Stimulated activated naive CD4-positive, alpha-beta T cell treated with Interleukin-2 at 50 U/mL for 16 hours (primary cell): ENCODE measurements around the gene SCAF8.
"Not testable (repeated sequence)": the region's sequence is repeated elsewhere in the genome, so short reads cannot be mapped to it uniquely, and the experiment has no call there.

Experiments
- DNase-seq: peaks from one replicate; lab custom pipeline; 2025; lab: John Stamatoyannopoulos, UW

SCAF8 gene

DNA sequence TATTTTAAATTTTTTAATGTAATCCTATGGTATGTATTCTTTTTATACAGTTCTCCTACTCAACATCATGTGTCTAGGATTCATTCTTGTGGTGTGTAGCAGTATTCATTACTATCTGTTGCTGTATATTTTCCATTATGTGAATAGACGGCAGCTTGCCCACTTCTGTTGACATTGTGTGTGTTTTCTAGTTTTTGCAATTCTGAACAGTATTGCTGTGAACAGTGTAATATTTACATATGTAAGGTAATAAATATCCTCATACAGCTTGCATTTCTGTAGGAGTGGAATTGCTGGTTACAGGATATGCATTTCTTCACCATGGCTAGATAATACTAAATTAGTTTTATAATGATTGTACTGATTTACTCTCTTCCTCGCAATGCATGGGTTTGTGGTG, 51.9 kb downstream of the SCAF8 start:
- DNase-seq: no peak

DNA sequence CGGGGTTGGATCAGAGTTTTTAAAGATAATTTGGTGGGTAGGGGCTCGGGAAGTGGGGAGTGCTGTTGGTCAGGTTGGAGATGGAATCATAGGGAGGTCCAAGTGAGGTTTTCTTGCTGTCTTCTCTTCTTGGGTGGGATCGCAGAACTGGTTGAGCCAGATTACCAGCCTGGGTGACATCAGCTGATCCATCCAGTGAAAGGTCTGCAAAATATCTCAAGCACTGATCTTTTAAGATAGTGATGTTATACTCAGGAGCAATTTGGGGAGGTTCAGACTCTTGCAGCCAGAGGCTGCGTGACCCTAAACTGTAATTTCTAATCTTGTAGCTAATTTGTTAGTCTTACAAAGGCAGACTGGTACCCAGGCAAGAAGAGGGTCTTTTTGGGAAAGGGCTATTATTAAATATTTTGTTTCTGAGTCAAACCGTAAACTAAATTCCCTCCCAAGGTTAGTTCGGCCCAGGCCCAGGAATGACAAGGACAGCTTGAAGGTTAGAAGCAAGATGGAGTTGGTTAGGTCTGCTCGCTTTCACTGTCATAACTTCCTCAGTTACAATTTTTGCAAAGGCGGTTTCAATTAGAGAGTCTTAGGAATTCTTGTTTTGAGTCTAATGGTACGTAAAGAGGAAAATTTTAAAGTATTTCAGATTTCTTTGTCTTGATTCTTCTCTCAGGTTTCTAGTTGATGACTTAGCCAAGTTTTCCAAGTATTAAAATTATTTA, 53.1 kb downstream of the SCAF8 start:
- DNase-seq: no peak

DNA sequence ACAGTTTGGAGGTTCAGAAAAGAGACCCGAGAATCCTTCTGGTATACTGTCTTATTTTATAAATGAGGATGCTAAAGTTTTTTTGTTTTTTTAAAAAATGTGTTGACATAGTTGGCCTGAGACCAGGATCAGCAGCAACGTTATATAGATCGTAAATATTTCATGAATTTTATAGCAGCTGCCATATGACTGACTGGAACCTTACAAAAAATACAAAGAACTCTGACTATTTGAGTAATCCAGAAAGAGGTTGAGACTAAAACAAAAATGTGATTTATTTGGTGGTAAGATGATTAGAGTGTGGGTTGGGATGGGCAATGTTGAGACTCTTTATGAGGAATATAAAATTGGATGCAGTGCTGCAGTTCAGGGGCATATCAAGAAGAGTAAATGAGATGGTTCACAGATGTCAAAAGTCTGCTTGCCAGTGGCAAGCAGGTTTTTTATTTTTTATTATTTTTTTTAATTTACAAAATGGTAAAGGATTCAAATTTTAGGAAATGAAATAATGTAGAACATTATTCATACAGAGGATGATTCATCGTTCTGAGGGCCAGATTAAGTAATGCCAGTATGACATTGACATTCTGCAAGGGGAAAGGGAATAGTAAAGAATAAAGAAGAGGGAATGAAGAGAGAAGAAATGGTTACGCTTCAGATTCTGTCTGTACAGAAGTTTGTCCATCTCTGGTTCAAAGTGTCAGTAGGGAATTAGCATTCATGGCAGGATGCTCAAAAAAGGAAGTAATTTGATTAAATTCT, 58.5 kb downstream of the SCAF8 start:
- no peak for DNase-seq

DNA sequence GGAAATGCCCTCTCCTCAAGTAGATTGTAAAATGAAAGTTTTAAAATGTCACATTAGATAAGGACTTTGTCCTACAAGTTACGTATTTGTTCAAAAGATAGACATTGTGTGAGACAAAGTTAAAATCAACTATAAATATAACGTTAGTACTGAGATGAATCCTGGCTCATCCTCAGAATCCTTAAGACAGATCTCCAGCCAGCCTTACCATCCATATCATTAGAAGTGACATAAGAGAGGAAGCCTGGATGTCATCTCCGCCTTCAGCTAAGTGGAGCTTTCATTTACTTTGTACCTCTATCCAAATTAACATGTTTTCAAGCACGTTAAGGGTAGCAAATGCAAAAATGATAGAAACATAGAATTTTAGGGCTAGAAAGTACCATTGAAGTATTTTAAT, 59.1 kb downstream of the SCAF8 start:
- DNase-seq: no peak

DNA sequence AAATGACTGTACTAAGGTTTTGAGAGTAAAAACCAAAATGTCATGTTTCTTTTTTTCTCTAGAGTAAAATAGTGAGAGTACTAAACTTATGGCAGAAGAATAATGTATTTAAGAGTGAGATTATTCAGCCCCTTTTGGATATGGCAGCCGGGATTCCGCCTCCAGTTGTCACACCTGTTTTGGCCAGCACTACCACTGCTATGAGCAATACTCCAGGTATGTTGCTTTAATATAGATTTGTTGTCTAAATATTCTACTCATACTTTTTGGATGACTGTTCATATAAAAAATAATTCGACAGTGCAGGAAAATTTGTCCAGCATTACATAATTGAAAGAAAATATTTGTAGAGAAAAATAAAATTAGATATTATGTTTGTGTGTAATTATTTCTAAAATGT, 59.5 kb downstream of the SCAF8 start:
- no peak for DNase-seq

DNA sequence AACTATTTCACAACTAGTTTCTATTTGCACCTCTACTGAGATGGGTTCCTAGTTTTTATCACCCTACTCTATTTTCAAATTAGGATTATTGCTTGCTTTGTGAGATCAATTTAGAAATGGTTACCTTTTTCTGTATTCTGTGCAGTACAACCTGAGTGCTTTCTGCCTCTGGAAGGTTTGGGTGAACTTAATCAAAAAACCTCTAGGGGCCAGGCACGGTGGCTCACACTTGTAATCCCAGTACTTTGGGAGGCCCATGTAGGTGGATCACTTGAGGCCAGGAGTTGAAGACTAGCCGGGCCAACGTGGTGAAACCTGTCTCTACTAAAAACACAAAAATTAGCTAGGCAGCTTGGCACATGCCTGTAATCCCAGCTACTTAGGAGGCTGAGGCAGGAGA, 63.3 kb downstream of the SCAF8 start:
- no peak for DNase-seq

DNA sequence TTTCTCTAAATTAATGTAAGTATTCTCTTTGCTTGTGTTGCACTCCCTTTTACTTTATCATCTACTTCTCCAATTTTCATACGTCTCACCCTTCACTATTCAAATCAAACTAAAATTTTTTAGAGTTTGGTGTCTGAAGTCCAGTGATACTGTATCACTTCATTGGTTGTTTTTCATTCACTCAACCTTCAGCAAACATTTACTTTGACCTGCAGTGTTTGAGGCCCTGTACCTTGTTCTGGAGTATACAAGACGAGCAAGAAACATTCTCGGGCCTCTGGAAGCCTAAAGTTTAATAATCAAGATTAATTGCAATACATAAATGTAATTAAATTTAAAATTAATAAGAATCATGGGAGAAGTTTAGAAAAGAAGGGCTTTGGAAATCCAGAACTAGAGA, 64.6 kb downstream of the SCAF8 start:
- DNase-seq: no peak

DNA sequence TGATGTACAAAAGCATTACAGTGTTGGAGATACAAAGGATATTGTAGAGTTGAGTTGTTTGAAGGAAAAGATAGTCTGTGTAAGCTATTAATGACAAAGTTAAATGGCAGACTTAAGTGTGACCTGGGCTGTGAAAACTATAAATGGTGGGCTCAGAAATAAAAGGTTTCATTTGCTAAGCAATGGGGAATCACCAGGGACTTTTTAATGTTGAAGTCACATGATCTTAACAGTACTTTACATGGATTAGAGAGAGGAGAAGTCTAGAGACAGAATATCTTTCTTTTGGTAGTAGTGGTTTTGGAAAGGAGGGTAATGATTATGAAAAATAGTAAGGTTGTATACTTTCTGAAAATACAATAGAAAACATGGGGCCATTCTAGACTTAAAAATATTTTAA, 67.1 kb downstream of the SCAF8 start:
- DNase-seq: no peak

DNA sequence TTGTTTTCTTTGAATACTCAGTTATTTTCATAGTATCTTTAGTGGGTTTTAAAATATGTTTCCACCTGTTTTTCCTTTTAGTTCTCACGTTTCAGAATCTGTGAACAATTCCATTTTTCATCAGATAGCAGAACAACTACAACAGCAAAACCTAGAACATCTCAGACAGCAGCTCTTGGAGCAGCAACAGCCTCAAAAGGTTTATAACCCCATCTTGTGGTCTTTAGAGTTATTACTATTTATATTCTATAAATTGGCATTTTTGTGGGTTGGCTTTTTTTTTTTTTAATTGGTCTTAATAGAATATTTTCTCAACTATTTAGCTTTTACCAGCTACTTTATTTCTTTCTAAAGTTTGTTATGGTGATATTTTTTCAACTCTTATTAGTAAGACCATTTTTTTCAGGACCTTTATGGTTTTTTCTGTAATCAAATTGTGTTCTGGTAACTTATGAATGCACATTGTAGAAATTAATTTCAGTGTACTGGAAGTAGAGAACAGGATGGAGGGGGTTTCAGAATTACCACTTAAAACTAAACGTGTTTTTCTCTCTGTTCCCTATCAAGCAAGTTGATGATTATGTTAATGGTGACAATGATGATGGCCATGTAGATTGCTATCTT, 72.2 kb downstream of the SCAF8 start:
- no peak for DNase-seq

DNA sequence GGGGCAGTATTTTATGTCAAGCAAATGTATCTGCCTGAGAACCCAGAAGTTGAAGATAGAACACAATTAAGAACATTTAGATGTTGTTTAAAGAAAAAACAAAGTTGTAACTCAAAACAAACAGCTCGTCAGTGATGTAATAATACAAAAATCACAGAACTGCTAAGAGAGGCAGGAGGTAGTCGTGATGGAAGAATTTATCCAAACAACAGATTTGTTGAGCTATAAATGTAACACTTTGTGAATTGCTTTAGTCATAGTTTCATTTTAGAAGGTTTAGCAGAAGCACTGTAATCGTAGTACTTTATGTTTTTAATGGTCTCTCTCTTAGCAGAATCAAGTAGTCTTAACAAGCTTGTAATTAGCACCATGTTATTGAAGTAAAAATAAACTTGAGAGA, 73.6 kb downstream of the SCAF8 start:
- DNase-seq: no peak

DNA sequence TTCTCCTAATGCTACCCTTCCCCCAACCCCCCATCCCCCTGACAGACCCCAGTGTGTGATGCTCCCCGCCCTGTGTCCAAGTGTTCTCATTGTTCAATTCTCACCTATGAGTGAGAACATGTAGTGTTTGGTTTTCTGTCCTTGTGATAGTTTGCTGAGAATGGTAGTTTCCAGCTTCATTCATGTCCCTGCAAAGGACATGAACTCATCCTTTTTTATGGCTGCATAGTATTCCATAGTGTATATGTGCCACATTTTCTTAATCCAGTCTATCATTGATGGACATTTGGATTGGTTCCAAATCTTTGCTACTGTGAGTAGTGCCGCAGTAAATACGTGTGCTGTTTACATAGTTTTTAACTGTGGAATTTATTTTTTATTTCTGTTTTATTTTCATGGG, 78.4 kb downstream of the SCAF8 start:
- not testable (repeated sequence) for DNase-seq

DNA sequence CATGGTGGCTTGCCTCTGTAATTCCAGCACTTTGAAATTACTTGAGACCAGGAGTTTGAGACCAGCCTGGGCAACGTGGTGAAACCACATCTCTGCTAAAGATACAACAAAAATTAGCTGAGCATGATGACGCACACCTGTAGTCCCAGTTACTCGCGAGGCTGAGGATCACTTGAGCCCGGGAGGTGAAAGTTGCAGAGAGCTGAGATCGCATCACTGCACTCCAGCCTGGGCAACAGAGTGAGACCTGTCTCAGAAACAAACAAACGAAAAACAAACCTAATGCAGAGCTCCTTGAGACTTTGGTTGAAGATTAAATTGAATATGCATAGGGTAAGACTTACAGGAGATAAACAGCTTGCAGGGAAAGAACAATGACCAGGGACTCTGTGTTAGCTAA, 80.8 kb downstream of the SCAF8 start:
- no peak for DNase-seq

DNA sequence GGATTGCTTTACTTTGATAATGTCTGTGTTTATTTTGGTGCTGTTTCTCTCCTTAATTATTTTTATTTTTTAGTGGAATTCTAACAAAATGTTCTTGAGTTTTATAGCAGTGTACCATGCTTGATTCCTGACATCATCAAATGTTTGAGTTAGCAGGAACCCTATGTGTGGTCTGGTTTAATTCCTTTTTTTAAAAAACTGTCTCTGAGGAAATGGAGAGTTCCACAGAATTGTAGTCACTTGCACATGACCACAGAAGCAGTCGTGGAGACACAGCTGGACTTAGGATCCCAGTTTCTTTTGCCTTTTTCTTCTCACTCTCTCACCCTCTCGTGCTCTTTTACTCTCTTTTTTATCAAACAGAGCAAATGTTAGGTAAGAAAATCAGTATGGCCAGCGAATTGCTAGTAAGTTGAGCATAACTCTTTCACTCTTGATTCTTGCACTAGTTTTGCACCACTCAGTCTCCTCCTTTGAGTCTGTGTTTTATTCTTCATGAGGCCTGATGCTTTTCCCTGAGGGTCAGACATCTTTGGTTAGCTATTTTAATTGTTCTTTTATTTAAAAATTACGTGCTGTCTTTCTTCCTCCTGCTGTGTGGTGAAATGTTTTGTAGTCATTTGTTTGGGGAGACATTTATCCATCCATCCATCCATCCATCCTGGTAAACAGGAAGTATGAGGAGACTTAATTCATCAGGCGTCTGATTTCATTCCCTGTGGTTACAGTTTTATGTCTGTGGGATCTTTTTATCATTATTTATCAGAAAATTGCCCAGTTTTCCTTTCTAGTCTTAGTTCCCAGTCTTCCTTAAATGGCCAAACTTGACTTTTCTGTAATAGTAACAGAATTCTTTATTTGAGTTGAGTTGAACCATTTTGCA, 83.0 kb downstream of the SCAF8 start:
- DNase-seq: no peak

DNA sequence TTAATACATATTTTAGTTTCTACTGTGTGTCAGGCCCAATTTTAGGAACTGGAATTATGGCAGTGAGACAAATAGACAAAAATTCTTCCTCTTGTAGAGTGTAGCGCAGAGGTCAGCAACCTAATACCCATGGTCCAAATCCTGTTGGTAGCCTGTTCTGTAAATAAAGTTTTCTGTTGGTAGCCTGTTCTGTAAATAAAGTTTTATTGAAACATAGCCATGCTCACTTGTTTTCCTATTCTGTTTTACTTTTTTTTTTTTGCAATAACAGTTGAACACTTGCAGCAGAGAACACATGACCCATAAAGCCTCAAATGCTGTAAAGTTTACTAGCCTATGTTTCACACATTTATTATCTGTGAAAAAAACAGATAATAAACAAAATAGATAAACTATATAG, 87.9 kb downstream of the SCAF8 start:
- DNase-seq: no peak

DNA sequence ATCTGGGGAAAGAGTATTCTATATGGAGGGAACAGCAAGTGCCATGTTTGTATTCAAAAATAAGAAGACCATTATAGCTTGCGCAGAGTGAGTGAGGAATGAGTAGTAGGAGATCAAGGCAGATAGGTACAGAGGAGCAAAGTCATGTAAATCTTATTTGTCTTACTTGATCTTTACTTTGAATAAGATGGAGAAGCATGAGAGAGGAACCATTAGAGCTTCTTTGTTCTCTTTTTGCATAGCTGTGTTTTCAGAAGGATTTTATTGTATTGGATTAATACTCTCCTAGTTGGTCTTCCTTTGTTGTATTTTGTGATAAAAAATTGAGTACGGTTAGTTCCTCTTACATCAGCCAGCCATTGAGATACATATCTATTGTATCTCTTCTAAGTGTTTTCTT, 88.4 kb downstream of the SCAF8 start:
- DNase-seq: no peak

DNA sequence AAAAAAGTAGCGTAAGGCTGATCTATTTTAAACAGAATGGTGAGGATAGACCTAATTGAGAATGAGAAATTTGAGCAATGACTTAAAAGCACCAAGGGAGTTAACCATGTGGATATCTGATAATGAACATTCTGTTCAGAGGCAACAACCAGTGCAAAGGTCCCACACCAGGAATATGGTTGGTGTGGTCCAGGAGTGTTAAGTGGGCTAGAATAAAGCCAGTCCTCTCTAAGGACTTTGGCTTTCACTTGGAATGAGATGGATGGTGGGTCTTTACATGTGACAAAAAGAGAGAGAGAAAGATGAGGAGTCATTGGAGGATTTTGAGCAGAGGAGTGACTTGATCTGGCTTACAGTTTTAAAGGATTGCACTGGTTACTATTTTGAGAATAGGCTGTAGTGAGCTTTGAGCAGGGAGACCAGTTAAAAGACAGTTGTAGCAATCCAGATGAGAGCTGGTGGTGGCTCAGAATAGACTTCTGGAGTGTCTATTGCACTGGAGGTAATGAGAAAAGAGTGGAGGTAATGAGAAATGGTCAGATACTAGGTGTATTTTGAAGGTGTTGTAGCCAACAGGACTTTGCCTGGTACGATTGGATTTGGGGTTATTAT, 89.8 kb downstream of the SCAF8 start:
- no peak for DNase-seq

DNA sequence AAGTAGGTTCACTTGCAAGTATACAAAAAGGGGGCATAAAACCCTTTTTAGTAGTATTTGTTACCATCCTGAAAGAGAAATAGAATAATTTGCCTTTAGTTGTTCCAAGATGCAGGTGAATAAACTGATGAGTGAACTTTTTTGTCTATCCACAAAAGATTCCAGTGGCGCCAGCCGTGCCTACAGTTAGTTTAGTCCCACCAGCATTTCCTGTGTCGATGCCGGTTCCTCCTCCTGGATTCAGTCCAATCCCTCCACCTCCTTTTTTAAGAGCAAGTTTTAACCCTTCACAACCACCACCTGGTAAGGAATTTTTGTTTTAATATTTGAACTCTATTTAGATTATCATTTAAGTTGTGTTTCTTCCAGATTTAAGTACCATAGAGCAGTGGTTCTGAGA, 90.9 kb downstream of the SCAF8 start:
- no peak for DNase-seq

DNA sequence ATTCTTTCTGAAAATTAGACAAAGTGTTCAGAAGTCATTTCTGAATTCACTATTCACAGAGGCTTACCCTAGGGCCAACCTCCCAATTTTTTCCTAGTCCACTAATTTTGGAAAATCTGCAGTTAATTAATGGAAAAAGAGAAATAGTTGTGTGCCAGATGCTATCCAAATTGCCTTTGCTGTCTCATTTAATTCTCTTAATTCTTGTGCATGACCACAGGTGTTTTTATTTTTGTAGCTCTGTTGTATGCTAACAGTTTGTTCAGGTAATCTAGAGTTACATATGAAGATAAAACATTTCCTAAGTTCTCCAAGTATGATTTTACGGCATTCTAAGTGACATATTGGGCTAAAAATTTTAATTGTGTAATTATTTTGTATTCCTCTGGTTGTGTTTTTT, 96.8 kb downstream of the SCAF8 start:
- DNase-seq: no peak

DNA sequence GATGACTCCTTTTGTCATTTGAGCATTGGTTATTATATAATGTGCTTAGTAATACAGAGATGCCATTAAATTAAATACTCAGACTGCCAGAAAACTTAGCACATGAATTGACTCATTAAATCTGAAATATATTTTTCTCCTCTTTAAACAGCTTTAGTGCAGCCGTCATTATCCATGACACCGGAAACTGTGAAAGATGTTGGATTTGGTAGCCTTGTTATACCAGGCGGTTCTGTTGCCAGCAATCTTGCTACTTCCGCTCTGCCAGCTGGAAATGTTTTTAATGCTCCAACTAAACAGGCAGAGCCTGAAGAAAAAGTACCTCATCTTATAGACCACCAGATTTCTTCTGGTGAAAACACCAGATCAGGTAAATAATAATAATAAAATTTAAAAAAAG, 97.6 kb downstream of the SCAF8 start:
- DNase-seq: no peak

DNA sequence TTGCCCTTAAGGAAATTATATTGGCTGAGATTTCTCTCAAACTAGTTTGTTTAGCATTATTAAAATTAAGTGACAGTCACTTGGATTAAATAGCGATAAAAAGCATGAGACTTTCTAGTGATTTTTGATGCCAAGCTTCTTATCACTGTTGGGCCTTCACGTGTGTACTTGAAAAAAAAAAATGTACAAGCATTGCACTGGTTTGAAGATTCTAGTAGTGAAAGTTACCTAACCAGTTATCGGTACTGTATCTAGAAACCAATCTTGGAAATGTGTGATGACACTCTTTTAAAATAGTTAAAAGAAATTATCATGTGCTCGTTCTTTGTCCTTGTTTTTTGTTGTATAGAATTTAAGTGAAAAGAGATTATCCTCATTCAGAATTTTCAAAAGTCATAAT, 102.1 kb downstream of the SCAF8 start:
- DNase-seq: no peak

DNA sequence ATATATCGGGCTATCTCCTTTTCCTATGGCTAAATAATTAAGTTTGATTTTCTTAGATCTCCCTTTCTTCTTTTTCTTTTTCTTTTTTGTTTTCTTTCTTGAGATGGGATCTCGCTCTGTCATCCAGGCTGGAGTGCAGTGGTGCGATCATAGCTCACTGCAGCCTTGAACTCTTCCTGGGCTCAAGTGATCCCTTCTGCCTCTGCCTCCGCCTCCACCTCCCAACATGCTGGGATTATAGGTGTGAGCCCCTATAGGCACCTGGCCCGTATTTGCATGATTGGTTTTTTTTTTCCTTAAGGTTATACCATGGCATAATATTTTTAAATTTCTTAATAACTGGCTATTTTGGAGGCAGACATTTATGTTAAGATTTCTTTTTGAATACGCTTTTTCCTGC, 106.3 kb downstream of the SCAF8 start:
- DNase-seq: no peak

DNA sequence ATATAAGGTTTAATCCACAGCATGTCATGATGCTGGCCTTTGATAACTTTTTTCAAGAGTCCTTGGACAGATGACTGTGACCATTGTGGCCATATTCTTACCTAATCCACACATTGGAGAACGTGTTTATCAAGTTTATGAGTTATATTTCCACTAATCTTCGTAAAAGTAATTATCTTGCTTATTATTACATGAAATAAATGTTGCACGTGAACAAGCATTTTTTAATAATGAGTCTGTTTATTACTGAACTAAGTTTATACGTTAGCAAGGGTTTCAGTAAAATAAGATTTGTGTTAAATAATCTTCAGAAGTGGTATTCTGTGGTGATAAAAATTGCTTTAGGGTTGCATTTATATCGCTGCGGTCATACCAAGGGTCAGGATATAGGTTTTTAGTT, 107.1 kb downstream of the SCAF8 start:
- DNase-seq: no peak
